Activated naive CD8-positive, alpha-beta T cell treated with anti-CD3 and anti-CD28 coated beads, Interleukin-2, amount 50 U/mL, for 16 hours (primary cell): ENCODE measurements around the gene LETM1.

ENCODE experiments used
- DNase-seq: peaks from one replicate; pipeline ENCODE4 v3.0.0-alpha.2; 2020; ENCODE audit warnings: low read depth, low spot score

LETM1 gene

DNA sequence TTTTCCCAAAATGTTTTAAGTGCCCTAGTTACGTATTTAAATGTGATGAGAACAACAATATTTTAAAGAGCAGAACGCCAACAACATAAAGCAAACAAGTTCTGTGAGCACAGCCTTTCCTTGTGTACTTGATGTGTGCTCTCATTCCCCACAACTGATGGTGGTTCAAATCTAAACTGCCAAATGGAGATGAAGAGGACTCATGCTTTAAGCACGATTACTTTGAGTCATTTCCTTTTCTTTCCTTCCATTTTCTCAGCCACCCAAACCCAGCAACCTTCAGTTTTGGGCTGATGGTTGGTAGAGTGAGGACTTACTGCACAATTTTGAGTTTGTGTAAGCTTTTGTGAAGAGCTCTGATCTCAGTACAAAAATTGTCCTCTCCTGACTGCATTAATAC is 16.9 kb upstream of the LETM1 start:
- DNase-seq = no peak

DNA sequence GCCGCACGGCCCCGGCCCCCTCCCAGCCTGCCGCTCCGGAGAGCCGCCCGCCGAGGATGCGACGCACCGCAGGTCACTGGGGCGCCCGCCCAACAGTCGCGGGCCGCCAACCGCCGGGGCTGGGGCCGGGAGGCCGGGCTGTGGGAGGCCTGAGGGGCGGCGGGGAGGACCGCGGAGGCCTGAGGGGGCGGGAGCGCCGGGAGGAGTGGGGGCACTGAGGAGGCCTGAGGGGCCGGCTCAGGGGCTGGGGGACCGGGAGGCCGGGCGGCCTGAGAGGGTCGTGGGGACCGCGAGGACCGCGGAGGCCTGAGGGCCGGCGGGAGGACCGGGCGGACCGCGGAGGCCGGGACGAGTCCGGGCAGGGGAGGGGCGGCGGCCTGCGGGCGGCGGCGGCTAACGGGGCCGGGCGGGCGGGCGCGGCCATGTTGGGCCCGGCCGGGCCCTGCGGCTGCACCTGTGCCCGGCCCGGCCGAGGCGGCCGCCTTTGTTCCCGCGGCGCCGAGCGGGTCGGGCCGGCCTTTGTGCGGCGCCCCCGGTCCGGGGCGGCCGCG is 15.6 kb upstream of the LETM1 start:
- no peak for DNase-seq

DNA sequence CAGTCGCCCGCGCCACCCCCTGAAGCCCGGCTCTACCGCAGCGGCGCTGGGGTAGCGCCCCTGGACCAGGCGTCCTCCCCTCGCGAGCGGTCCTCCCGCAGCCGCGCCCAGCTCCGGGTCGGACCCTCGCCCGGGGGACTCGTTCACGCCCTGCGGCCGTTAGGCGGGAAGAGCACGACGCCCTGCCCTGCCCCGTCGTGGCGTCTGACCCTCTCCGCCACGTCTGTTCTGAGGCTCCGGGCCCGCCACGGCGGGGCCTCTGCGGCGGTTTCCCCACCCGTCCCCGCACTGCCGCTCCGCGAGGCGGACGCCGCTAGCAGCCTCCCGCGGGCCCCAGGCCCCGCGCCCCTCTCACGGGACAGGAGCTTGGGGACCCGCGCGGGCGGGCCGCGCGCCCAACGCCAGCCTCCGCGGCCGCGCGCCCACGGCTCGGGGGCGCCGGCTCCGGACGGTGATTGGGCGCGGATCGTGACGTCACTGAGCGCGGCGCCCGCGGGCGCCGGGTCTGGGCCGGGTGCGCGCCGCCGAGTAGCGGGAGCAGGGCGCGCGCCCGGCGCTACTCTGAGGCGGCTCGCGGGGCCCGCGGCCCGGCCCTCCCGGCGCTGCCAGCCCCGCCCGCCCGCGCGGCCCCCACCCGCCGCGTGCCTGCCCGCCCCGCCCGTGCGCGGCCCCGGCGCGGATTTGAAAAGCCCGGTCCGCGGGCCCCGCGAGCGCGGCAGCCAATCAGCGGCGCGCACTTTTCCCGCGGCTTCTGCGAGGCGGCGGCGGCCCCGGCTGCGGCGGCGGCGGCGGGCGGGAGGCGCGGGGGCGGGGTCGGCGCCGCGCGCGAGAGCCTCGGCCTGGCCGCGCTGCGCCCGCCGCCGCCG is 14.9 kb upstream of the LETM1 start, which contains the start of gene NSD2:
NSD2 (plus strand) TSS at position 816 of the 866 bp plus-strand sequence. CDS start 29,262 bp downstream, outside the sequence.
- DNase-seq = peak; percentile 71

DNA sequence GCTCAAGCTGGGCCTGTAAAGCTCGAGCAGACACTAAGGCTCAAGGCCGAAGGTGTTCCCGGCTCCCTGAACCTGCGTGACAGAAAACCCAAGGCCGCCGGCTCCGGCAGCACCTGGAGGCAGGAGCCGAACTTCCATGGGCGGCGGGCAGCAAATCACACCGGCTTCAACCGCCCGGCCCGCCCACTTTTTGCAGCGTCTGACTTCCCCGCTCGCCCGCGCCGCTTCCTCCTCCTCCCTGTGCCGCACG is 14.3 kb upstream of the LETM1 start:
- peak; percentile 59 for DNase-seq

DNA sequence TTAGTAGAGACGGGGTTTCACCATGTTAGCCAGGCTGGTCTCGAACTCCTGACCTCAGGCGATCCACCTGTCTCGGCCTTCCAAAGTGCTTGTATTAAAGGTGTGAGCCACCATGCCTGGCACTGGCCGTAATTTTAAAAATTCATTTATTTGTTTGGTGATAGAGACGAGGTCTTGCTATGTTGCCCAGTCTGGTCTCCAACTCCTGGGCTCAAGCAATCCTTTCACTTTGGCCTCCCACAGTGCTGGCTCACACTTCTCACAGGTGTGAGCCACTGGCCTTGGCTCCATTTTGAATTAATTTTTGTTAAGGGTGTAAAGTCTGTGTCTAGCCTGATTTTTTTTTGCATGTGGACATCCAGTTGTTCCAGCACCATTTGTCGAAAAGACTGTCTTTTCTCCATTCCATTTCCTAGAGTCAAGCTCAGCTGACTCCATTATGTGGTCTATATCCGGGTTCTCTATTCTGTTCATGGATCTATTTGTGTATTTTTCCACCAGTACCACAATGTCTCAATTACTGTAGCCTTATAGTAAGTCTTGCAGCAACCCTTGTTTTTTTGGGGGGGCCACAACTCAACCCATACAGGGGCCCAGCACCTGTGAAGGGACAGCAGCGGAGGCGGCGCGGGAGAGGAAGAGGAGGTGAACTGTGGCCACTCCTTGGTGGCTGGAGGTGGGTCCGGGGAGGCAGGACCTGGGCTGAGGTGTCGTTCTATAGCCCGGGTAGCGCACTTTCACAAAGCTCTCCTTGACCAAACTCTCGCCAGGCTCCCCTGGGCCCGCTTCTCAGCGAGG is 13.8 kb upstream of the LETM1 start:
- no peak for DNase-seq

DNA sequence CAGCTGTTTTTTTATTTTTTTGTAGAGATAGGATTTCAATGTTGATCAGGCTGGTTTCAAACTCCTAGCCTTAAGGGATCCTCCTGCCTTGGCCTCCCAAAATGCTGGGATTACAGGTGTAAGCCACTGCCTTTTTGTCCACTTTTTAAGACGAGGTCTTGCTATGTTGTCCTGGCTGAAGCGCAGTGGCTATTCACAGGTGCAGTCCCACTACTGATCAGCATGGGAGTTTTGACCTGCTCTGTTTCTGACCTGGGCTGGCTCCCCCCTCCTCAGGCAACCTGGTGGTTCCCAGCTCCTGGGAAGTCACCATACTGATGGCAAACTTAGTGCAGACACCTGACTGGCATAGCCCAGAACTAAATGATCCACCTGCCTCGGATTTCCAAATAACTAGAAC is 13.0 kb upstream of the LETM1 start:
- DNase-seq = no peak

DNA sequence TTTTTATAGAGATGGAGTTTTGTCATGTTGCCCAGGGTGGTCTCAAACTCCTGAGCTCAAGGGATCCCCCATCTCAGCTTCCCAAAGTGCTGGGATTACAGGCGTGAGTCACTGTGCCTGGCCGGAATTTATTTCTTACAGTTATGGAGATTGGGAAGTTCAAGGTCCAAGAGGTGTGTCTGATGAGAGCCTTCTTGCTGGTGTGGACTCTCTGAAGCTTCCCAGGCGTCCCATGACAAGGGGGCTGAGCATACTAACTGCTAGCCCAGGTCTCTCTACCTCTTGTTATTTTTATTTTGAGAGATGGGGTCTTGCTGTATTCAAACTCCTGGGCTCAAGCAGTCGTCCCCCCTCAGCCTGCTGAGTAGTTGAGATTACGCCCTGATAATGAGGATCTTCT is 12.3 kb upstream of the LETM1 start:
- no peak for DNase-seq

DNA sequence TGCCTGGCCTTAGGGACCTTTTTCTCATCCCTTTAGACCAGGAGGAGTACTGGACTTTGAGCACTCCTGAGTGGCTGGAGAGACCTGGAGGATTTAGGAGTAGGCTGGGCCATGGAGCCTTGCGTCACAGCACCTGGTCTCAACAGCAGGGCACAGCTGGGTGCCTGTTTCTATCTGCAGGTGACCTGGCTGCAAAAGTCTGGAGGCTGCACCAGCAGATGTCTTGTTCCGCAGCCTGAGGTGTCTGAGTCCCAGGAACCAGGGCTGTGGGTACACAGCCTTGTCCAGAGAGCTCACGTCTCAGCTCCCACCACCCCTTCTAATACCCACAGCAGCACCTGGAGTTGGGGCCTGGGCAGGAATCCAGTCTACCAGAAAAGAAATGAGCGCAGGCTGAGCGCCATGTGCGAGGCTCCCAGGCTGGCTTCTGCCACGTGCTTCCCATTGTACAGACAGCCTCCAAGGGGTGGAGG is 10.3 kb upstream of the LETM1 start:
- DNase-seq = no peak

DNA sequence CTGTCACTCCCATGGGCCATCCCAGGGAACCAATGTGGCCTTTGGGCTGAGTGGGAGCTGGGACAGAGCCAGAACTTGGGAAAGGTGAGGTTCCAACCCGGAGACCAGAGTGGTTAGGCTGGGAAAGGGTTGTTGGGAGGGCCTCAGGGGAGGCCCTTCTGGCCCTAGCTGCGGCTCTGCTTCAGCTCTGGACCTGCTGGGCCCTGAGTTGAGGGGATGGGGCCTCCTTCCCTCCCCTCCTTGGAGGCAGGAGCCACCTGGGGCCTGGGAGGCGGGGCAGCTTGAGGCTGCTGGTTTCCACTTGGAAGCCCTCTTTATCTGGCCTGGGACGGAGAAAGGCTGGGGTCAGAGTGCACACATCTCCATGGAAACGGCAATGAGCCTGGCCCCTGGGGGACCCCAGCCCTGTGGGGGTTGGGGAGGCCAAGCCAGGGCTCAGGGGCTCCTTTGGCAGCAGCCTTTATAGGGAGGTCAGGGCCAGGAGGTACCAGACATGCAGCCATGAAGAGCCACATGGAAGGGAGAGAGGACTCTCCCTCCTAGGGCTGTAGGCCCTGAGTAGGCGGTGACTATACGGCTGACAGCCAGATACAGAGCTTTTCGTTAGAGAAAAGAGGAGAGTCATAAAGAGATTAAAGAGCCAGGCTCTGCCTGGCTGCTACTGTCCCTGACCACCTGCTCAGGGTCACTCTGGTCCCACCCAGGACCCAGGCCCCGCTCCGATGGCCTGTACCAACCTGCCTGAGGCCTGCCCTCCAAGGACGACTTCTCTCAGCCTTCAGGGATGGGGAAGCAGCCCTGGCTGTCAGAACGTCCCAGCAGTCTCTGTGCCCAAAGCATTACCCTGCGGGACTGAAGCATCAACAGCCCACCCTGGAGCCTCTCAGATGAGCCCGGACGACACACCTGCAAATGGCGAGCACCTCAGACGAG is 8.4 kb upstream of the LETM1 start:
- no peak for DNase-seq

DNA sequence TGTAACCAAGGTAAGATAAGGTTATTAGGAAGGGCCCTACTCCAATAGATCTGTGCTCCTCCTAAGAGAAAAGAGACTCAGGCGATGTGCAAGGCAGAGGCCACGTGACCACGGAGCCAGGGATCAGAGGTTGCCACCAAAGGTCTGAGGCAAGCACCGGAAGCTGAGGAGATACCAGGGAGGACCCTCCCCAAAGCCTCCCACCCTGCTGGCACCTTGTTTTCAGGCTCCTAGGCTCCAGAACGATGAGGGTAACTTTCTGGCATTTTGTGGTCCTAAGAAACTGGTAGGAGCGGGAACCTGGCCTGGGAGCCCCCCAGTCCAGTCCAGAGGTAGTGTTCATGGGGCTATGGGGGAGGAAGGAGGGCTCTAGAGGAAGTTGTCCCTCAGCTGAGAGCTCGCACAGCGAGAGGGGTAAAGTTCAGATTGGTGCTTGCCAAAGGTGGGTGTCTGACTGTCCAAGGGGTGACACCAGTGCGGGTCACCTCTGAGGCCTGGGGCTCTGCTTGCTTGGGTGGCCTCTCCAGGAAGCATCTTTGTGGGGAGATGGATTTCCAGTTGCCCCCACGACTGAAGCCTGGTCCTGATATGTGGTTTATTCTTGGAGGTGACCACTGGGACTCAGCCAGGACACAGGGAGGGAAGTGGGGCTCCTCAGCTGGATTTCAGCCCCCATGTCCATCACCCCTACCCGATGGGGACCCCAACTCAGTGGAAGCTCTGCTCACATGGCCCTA is 7.5 kb upstream of the LETM1 start:
- DNase-seq = no peak

DNA sequence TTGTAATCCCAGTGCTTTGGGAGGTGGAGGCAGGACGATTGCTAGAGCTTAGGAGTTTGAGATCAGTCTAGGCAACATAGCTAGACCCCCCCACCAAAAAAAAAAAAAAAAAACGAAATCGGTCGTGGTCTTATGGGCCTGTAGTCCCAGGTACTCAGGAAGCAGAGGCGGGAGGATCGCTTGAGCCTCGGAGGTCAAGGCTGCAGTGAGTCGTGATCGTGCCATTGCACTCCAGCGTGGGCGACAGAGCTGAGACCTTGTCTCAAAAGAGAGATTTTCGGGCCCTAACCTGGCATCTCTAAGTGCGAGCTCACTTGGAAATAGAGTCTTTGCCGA is 7.0 kb upstream of the LETM1 start:
- no peak for DNase-seq

DNA sequence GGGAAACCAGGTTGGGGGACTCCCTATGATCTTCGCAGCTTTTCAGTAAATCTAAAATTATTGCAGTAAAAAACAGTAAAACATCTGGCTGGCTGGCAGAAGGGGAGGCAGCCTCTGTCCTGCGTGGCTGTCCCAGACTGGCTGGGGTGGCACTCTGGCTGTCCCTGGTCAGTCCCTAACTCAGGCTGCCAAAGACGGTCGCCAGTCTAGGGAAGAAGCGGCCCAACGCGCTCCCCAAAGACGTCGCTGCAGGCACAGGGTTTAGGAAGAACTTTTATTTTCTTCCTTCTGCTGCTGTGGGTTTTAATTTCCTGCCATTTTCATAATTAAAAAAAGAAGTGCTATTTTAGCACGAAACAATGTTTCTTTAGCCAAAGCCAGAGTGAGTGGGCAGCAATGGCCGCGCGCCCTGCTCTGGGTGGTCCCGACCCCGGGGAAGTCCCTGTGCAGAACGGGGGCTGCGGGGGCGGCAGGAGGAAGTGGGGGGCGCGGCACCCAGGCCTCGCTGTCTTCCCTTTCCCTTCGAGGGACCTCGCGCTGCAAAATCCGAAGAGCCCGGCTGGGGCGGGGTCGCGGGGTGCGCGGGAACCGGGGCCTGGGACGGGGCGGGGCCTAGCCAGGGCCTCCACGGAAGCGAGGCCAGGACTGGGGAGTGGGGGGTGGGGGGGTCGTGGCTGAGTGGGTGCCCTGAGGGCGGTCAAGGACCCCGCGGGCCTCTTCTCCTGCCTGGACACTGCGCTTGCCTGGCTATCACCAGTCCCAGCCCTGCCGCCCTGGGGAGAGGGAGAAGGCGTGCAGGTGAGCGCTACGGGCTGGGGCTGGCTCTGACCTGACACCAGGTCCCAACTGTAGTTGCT is 6.3 kb upstream of the LETM1 start:
- DNase-seq = no peak

DNA sequence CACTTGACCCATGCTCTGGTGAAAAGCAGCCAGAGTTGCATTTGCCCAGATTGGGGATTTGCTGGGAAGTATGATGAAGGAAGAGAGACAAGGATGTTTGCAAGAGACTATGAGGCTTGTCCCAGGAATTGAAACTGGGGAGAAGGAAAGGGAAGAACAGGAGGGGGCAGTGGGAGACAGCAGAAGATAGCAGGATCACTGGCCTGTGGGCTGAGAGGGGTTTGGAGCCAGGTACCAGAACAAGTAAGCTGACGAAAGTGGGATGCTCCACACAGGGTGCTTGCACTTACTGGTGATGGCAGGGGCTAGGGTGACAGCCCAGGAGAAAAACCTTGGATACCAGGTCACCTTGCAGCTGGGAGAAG is 3.4 kb upstream of the LETM1 start:
- no peak for DNase-seq

DNA sequence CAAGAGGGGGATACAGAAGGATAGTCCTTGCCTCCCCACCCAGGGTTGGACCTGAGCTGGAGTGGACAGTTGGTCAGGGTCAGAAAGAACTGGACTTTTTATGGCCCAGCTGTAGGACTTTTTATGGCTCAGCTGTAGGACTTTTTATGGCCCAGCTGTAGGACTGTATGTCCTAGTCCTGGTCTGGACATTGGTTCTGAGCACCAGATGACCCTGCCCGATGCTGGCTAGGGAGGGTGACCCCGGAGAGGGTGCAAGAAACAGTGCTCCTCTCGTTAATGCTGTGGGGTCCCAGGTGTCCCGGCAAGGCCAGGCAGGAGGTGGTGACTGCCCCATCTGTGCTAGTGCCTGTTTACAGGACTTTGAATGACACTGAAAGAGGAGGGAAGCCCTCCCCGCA is 2.0 kb upstream of the LETM1 start:
- DNase-seq = no peak

DNA sequence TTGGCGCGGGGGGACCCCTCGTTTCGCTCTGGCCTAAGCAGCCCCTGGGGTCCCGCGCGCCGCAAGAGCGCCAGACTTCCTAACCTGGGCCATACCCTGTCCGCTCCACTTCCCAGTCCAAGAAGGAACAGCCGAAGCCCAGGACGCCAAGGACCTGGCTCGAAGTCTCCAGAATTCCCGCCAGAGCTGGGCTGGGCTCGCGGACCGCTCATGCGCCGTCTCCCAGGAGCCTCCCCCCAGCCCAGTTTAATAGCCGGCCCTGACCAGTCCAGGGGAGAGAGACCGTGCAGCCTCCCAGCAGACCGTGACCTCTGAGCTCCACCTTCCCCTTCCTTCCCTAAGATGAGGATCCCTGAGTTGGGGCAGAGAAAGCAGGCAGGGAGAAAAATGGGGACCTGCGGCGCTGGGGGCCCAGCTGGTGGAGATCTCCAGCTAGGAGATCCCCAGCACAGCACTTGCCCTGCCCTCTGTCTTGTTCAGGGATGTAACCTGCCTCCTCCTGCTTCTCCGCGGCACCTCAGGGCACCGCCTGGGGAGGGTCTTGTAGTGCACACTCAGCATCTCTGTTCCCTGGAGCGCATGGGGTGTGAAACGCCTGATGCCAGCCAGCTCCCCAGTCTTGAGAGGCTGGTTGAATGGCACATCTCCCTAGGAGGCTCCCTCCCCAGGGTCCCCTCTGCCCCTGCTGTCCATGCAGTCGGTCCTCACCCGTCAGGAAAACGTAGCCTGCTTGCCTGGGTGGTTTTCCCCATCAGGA is 1.2 kb upstream of the LETM1 start:
- no peak for DNase-seq

DNA sequence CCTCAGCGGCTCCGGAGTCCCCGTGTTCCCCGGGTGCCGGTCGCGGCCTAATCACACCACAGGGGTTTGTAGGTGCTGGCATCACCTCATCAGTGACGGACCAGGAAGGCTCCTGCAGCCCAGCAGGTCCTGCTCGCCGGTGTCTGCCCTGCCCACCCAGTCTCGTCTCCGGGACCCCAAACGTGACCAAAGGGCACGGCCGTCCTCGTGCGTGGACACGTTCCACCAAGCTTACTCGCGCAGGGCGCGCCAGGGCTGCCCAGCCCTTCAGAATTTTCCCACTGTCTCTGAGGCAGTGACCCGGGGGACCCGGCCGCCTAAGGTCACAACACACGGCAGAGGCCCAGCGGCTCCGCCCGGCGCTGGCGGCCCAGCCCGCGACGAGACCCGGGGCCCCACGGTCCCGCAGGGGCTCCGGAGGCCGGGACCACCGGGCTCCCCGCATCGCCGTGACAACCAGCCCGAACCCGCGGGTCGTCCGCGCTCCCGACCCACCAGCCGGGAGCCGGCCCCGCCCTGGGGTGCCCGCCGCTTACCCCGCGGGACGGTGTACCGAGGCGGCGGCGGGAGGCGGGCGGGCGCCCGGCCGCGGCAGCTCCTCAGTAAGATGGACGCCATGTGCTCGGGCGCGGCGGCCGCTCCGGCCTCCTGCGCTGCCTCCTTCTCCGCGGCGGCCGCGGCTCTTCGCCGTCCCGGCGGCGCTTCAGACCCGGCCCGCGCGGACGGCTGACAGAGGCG is 454 bp downstream of the LETM1 start:
- DNase-seq = no peak

DNA sequence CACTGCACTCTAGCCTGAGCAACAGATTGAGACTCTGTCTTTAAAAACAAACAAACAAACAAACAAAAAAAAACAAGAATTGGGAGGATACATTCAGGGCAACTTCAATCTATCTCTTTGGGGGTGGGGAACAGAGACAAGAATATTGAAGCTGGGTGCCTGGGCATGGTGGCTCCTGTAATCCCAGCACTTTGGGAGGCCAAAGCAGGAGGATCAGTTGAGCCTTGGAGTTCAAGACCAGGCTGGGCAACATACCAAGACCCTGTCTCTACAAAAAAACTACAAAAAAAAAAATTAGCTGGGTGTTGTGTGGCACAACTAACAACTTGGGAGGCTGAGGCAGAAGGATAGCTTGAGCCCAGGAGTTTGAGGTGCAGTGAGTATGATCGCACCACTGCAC is 1.2 kb downstream of the LETM1 start:
- no peak for DNase-seq

DNA sequence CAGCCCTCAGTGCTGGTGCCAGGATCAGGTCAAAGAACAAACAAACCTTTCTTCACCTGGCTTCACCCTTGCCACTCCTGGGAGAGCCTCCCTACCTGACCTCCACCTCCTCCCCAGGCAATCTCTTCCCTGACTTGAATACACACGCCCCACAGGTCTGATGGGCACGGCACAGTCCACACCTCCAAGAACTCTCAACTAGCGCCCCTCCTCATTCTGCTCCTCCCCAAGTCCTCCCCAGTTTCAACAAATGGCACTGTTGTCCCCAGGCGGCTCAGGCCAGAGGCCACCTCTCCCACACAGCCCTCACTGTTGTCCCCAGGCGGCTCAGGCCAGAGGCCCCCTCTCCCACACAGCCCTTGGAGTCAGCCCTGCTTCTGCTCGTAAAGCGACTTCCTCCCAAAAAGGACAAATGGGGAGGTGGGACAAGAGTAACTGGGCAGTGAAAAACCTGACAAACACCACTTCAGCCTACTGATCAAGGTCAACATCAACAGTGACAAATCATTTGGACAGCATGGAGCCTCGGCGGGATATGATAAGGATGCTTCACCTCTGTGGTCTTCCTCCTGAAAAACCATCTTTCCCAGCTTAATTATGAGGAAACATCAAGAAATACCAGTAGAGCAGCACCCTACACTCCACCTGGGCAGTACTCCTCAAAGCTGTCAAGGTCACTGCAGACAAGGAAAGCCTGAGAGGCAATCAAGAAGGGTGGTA is 2.9 kb downstream of the LETM1 start:
- no peak for DNase-seq
